Measurements from ENCODE around the gene RHOV. TPM values are rescaled to one million over a fixed set of nuclear protein-coding genes. Genes with fewer than 3 reads are reported as not detected.

Gene RHOV
- total RNA-seq, 1 experiment from 2014 or later: 6.0 TPM

DNA sequence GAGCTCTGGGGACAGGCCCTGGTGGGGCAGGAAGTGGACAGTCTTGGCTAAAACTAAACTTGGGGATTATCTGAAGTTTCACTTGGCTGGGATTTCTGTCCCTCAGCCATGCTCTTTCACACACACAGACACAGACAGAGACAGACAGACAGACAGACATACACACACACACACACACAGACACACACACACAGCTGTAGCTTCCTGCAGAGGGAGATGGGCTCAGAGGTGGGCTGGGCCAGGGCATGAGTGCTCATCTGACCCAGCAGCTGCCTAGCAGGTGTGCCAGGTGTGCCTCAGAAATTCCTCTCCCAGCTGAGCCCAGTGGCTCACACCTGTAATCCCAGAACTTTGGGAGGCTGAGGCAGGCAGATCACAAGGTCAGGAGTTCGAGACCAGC lies 3.3 kb downstream of the RHOV start:
- H3K27me3 ChIP-seq (ENCODE audit: insufficient read depth, low read length): no peaks in the 10 kb centered on the region
- intact Hi-C loops (cut with micrococcal nuclease): no loop called here
- no peak for TF ChIP-seq SIN3A (IDR thresholded peaks at IDR 0.05; ENCODE audit: low read depth)
- TF ChIP-seq JUND (IDR thresholded peaks at IDR 0.05): no peak
- TF ChIP-seq, protein P1, sequence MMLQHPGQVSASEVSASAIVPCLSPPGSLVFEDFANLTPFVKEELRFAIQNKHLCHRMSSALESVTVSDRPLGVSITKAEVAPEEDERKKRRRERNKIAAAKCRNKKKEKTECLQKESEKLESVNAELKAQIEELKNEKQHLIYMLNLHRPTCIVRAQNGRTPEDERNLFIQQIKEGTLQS (IDR thresholded peaks at IDR 0.05): no peak
- no peak for TF ChIP-seq CTCF (IDR thresholded peaks at IDR 0.05 in 2 of 3, conservative IDR thresholded peaks at IDR 0.05 in 1 of 3; ENCODE audit: borderline replicate concordance in 1 of 3, insufficient read depth in 1 of 3, low read depth in 2 of 3, low read length in 2 of 3)
- TF ChIP-seq EGR1 (IDR thresholded peaks at IDR 0.05; ENCODE audit: low read depth): no peak
- no peak for TF ChIP-seq CEBPB (IDR thresholded peaks at IDR 0.05; ENCODE audit: low read depth)
- no peak for TF ChIP-seq SRF (IDR thresholded peaks at IDR 0.05; ENCODE audit: low read depth)
- TF ChIP-seq YY1 (IDR thresholded peaks at IDR 0.05; ENCODE audit: extremely low read depth, insufficient replicate concordance, low read depth, low read length): no peak
- TF ChIP-seq TCF7L2 (IDR thresholded peaks at IDR 0.05; ENCODE audit: borderline replicate concordance, extremely low read depth, insufficient read depth, insufficient read length): no peak
- no peak for TF ChIP-seq MAX (IDR thresholded peaks at IDR 0.05)
- no peak for TF ChIP-seq ZBTB33 (IDR thresholded peaks at IDR 0.05; ENCODE audit: extremely low read depth, insufficient replicate concordance, low read length)
- TF ChIP-seq POLR2AphosphoS5 (IDR thresholded peaks at IDR 0.05; ENCODE audit: low read depth, low read length): no peak
- BruUV-seq (replicated peaks): no TSS peak
- no peak overlapping the region for H3K4me2 ChIP-seq (ENCODE audit: low read length)
- no peaks in the 10 kb centered on the region for H3K79me2 ChIP-seq (ENCODE audit: insufficient read depth, low read length)
- H3K4me1 ChIP-seq (ENCODE audit: control insufficient read depth in 1 of 2, insufficient read depth in 2 of 2, low read length in 2 of 2): peaks cover 30 to 36% of the 10 kb centered on the region in 2 experiments
- H3K4me3 ChIP-seq (replicated peaks in 1 of 2; ENCODE audit: low read depth in 1 of 2, low read length in 2 of 2): no peak overlapping the region
- ChIA-PET CTCF (interaction anchor here (1.0 to 5.7 kb wide), 5 partner anchors 10 to 287 kb away, joined by 3 to 94 read pairs (median 6); partner anchors contain the start of gene VPS18), POLR2A (interaction anchor here (1.4 to 2.9 kb wide), 2 partner anchors 9 to 12 kb away, joined by 6 to 18 read pairs; no protein-coding TSS in a partner anchor), RAD21 (ENCODE audit: low non-redundant PET in 1 of 2, low total read pairs in 2 of 2, uncharacterized antibody in 2 of 2, unreplicated experiment in 2 of 2) (no interaction called here)
- no peaks in the 10 kb centered on the region for H3K36me3 ChIP-seq (ENCODE audit: control insufficient read depth in 1 of 2, insufficient read depth in 2 of 2, low read length in 2 of 2)
- H4K20me1 ChIP-seq (ENCODE audit: insufficient read depth): no peaks in the 10 kb centered on the region
- ATAC-seq (no peak), DNase-seq (ENCODE audit: low read depth, low spot score) (no peak)
- no peaks in the 10 kb centered on the region for H3K9me2 ChIP-seq (ENCODE audit: insufficient read depth)
- no peak overlapping the region for H2AFZ ChIP-seq (ENCODE audit: low read depth, low read length, poor library complexity, severe bottlenecking)
- no peaks in the 10 kb centered on the region for H3K9me3 ChIP-seq (ENCODE audit: control insufficient read depth in 1 of 2, insufficient read depth in 1 of 2, low read depth in 1 of 2, low read length in 2 of 2)
- H3K27ac ChIP-seq (ENCODE audit: low read depth, low read length): no peak overlapping the region
- no peak overlapping the region for H3K9ac ChIP-seq (ENCODE audit: low read length)
